Mesothelial cell of epicardium (in vitro differentiated cells): ENCODE measurements around the gene HOXD13. TPM values are rescaled to one million over a fixed set of nuclear protein-coding genes. Genes with fewer than 3 reads are reported as not detected.

Experiments
- DNase-seq, 2 experiments: peaks; one replicate each; pipeline ENCODE4 v3.0.0; 2021; ENCODE audit warnings: low spot score in 2 of 2; ENCODE audit not compliant: unreplicated experiment in 2 of 2
- H3K27ac Mint-ChIP-seq: 2 replicates; pipeline ENCODE4 v1.8.0; 2021; ENCODE audit warnings: mixed read lengths
- H3K27me3 Mint-ChIP-seq: 2 replicates; pipeline ENCODE4 v1.8.0; 2021; ENCODE audit warnings: low read depth, mixed read lengths
- H3K36me3 Mint-ChIP-seq: 2 replicates; pipeline ENCODE4 v1.8.0; 2021; ENCODE audit warnings: mixed read lengths
- H3K4me1 Mint-ChIP-seq: 2 replicates; pipeline ENCODE4 v1.8.0; 2021; ENCODE audit warnings: mixed read lengths
- H3K4me3 Mint-ChIP-seq: 2 replicates; pipeline ENCODE4 v1.8.0; 2021; ENCODE audit warnings: mild to moderate bottlenecking, moderate library complexity, mixed read lengths
- H3K9me3 Mint-ChIP-seq: 2 replicates; pipeline ENCODE4 v1.8.0; 2021; ENCODE audit warnings: mixed read lengths
- total RNA-seq: library from RNA; stranded (reverse); gene quantifications from 3 replicates; pipeline ENCODE4 v1.2.1, GENCODE V29; 2021
- TF ChIP-seq, protein P1 (sequence below): fragments of 200-600 bp; sonication (generic); IDR thresholded peaks from one replicate; pipeline ENCODE4 v1.5.0; 2021; ENCODE audit warnings: antibody characterized with exemption; ENCODE audit not compliant: unreplicated experiment

The HOXD13 gene
- 0.49 to 0.63 TPM (median 0.56 TPM) in 3 replicates for total RNA-seq

GRCh38 chr2:176092270-176093144 is at the start of gene HOXD13:
HOXD13 (plus strand) TSS chr2:176092721; CDS start chr2:176092891, 170 bp downstream.
- DNase-seq, result no peak

GRCh38 chr2:176056406-176056805 is 36.1 kb upstream of the HOXD13 start:
- peaks cover 76% of the 10 kb centered on the region for H3K27me3 Mint-ChIP-seq
- TF ChIP-seq, protein P1, sequence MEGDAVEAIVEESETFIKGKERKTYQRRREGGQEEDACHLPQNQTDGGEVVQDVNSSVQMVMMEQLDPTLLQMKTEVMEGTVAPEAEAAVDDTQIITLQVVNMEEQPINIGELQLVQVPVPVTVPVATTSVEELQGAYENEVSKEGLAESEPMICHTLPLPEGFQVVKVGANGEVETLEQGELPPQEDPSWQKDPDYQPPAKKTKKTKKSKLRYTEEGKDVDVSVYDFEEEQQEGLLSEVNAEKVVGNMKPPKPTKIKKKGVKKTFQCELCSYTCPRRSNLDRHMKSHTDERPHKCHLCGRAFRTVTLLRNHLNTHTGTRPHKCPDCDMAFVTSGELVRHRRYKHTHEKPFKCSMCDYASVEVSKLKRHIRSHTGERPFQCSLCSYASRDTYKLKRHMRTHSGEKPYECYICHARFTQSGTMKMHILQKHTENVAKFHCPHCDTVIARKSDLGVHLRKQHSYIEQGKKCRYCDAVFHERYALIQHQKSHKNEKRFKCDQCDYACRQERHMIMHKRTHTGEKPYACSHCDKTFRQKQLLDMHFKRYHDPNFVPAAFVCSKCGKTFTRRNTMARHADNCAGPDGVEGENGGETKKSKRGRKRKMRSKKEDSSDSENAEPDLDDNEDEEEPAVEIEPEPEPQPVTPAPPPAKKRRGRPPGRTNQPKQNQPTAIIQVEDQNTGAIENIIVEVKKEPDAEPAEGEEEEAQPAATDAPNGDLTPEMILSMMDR, result no peak
- no peak for DNase-seq
- H3K9me3 Mint-ChIP-seq, result no peaks in the 10 kb centered on the region
- no peak overlapping the region for H3K27ac Mint-ChIP-seq
- H3K4me1 Mint-ChIP-seq, result peaks cover 6% of the 10 kb centered on the region
- H3K4me3 Mint-ChIP-seq, result no peak overlapping the region
- H3K36me3 Mint-ChIP-seq, result no peaks in the 10 kb centered on the region

More at GRCh38 chr2:176092270-176093144, at the start of gene HOXD13:
- Mint-ChIP-seq H3K27me3 (peaks cover 94% of the 10 kb centered on the region), H3K9me3 (no peaks in the 10 kb centered on the region), H3K4me1 (peaks cover 12% of the 10 kb centered on the region), H3K27ac (no peak within 1 kb of the TSS), H3K4me3 (peak within 1 kb of the TSS; percentile 57), H3K36me3 (no peaks in the 10 kb centered on the region)
- TF ChIP-seq, protein P1, result no peak

DNA sequence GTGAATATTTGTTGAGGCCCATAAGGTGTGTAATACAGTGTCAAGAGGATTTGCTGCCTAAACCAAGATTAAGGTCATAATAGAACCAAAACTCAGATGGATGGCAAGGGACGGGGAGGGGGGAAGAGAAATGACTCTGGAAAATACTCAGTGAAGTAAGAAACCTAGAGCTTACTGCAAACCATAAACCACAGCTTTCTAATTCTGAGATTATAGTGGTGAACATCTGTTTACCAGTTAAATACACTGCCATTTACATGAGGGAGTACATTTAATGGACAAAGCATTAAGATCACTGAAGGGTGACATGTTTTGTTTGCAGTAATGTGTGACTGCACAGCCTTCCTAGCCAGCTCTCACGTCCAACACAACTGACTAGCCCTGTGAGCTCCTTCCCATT is 28.6 kb upstream of the HOXD13 start:
- H3K4me1 Mint-ChIP-seq, result peaks cover 9% of the 10 kb centered on the region
- H3K9me3 Mint-ChIP-seq, result no peaks in the 10 kb centered on the region
- H3K27ac Mint-ChIP-seq, result no peak overlapping the region
- H3K27me3 Mint-ChIP-seq, result peaks cover 94% of the 10 kb centered on the region
- DNase-seq, result no peak
- no peaks in the 10 kb centered on the region for H3K36me3 Mint-ChIP-seq
- TF ChIP-seq, protein P1, result no peak
- H3K4me3 Mint-ChIP-seq, result no peak overlapping the region

- Mint-ChIP-seq H3K27me3 (peaks cover 99% of the 10 kb centered on the region), H3K4me3 (peak overlapping the region; percentile 45), H3K9me3 (no peaks in the 10 kb centered on the region), H3K27ac (no peak overlapping the region), H3K4me1 (peaks cover 9% of the 10 kb centered on the region), H3K36me3 (no peaks in the 10 kb centered on the region)
- TF ChIP-seq, protein P1, result no peak
- DNase-seq, result no peak
Observed at GRCh38 chr2:176066645-176067588, 25.6 kb upstream of the HOXD13 start.

DNA sequence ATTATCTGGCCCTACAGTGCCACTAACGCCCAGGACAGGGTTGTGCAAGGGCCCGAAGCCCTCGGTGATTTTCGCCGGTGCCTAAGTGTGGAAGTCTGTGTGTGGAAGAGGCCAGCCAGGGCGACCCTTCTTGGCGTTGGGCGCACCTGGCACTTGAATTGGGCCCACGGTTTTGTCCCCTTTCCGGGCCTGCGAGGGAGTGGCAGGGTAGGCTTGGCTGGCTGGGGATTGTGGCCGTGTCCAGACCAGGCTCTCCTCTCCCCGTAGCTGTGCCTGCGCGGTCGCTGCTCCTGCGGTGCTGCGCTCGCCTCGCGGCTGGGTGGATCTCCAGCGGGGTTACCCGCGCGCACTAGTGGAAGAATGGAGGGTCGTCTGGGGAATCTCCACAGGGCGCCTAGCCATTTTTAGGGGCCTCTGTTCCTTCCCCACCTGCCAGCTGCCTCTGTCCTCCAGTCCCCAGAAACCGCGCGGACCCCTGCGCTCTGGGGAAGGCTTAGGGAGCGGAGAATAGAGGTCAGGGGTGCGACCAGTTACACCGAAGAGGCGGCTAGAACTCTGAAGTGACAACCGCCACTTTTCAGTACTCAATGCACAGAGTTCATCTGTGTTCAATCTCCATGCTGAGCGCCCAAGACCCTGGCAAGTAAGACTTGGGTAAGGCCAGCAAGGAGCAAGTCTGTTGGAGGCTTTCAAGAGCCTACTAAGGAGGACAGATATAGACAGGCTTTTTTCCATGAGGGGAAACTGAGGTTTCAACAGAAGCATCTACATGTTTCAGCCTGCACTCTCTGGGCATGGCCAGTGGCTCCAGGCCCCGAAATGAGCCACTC is 24.7 kb upstream of the HOXD13 start:
- DNase-seq, result no peak
- Mint-ChIP-seq H3K27me3 (peaks cover 99% of the 10 kb centered on the region), H3K4me1 (peaks cover 9% of the 10 kb centered on the region), H3K27ac (no peak overlapping the region), H3K36me3 (no peaks in the 10 kb centered on the region), H3K9me3 (no peaks in the 10 kb centered on the region), H3K4me3 (peak overlapping the region; percentile 45)
- TF ChIP-seq, protein P1, result no peak
